Calu3 (cell line): ENCODE measurements around the gene PLEKHJ1. TPM values are rescaled to one million over a fixed set of nuclear protein-coding genes. Genes with fewer than 3 reads are reported as not detected.

Experiments used
- BruUV-seq: library from RNA; stranded (reverse); fragments of 400-500 nt; replicated peaks from 2 replicates; lab custom pipeline; 2021; lab: Mats Ljungman, UMichigan
- CTCF ChIA-PET: fragments of 300-600 bp; sonication (Branson Sonifier 250); formaldehyde crosslinking; loops from one replicate; lab custom pipeline; 2022; ENCODE audit warnings: antibody characterized with exemption; lab: Charles Lee
- DNase-seq: peaks from one replicate; pipeline ENCODE4 v3.0.0; 2022
- H3K27ac Mint-ChIP-seq: one replicate; pipeline ENCODE4 v1.8.0; 2022; ENCODE audit warnings: mixed read lengths; ENCODE audit not compliant: unreplicated experiment
- H3K27me3 Mint-ChIP-seq: one replicate; pipeline ENCODE4 v1.8.0; 2022; ENCODE audit warnings: mixed read lengths; ENCODE audit not compliant: unreplicated experiment
- H3K36me3 Mint-ChIP-seq: one replicate; pipeline ENCODE4 v1.8.0; 2022; ENCODE audit warnings: mild to moderate bottlenecking, moderate library complexity, mixed read lengths; ENCODE audit not compliant: insufficient read depth, unreplicated experiment
- H3K4me1 Mint-ChIP-seq: one replicate; pipeline ENCODE4 v1.8.0; 2022; ENCODE audit warnings: mild to moderate bottlenecking, low read depth, mixed read lengths; ENCODE audit not compliant: unreplicated experiment
- H3K4me3 Mint-ChIP-seq: one replicate; pipeline ENCODE4 v1.8.0; 2022; ENCODE audit warnings: mild to moderate bottlenecking, low read depth, moderate library complexity, mixed read lengths; ENCODE audit not compliant: unreplicated experiment
- H3K9me3 Mint-ChIP-seq: one replicate; pipeline ENCODE4 v1.8.0; 2022; ENCODE audit warnings: low read depth, mixed read lengths; ENCODE audit not compliant: unreplicated experiment
- intact Hi-C: fragments of 100-400 bp; cut with micrococcal nuclease; formaldehyde crosslinking; loops from one replicate; pipeline ENCODE4 v1.10.0; 2022; ENCODE audit not compliant: unreplicated experiment
- microRNA-seq: library from miRNA; unstranded; fragments of <30 nt; microRNA quantifications from one replicate; pipeline ENCODE4 v1.2.0, GENCODE V29; 2022
- total RNA-seq: library from RNA; stranded (reverse); gene quantifications from 2 replicates; pipeline ENCODE4 v1.2.3, GENCODE V29; 2022
- TF ChIP-seq, protein P1 (sequence below): fragments of 200-600 bp; IDR thresholded peaks from one replicate; pipeline ENCODE4 v1.8.0; 2022; ENCODE audit warnings: antibody characterized with exemption; ENCODE audit not compliant: unreplicated experiment

PLEKHJ1 gene
- total RNA-seq, 1 experiment from 2014 or later, result 38.7 TPM

DNA sequence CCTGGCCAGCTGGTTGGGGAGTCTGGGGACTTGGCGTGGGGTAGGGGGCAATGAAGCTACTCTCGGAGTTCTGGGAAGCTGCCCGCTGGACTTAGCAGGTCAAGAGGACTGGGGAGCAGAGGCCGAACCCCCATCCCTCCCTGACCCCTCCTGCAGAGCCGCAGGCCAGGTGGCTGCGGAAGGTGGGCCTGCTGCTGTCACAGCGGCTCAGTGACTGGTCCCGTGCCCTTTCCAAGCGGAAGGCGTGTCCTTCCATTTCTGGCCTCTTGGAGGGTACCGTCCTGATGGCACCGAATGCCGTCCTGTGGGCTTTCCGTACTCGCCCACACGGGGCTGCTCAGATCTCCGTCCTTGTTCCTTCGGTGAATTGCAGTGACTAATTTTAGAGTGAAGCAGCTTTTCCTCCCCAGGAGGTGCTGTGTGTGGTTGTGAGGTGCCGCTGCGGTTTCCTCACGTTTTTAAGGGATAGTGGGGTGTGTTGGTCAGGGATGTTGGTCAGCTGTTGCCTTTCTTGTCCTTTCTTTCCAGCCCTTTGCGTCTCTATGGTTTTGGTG lies 51.6 kb downstream of the PLEKHJ1 start:
- Mint-ChIP-seq H3K36me3 (peaks cover 51% of the 10 kb centered on the region), H3K27ac (no peak overlapping the region), H3K9me3 (no peaks in the 10 kb centered on the region), H3K4me3 (no peak overlapping the region), H3K27me3 (no peaks in the 10 kb centered on the region), H3K4me1 (no peaks in the 10 kb centered on the region)
- TF ChIP-seq, protein P1, sequence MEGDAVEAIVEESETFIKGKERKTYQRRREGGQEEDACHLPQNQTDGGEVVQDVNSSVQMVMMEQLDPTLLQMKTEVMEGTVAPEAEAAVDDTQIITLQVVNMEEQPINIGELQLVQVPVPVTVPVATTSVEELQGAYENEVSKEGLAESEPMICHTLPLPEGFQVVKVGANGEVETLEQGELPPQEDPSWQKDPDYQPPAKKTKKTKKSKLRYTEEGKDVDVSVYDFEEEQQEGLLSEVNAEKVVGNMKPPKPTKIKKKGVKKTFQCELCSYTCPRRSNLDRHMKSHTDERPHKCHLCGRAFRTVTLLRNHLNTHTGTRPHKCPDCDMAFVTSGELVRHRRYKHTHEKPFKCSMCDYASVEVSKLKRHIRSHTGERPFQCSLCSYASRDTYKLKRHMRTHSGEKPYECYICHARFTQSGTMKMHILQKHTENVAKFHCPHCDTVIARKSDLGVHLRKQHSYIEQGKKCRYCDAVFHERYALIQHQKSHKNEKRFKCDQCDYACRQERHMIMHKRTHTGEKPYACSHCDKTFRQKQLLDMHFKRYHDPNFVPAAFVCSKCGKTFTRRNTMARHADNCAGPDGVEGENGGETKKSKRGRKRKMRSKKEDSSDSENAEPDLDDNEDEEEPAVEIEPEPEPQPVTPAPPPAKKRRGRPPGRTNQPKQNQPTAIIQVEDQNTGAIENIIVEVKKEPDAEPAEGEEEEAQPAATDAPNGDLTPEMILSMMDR, result no peak
- BruUV-seq, result no TSS peak
- CTCF ChIA-PET, result interaction anchor here (1.6 kb wide), 1 partner anchor 28 kb away, joined by 5 read pairs; no protein-coding TSS in a partner anchor
- DNase-seq, result no peak
- intact Hi-C loops, result no loop called here

Small RNAs within 50 kb of the gene (microRNA-seq; reads per million reads assigned to microRNA genes)
- gene MIR1227 (33.8 reads per million, percentile 52 among the genes with 10 or more reads in this experiment), gene MIR4321 (not detected)

Other genes starting within 250 kb of the PLEKHJ1 start
- gene BTBD2, start 220.6 kb downstream of the PLEKHJ1 start, total RNA-seq, result 65.3 and 72.3 TPM in 2 replicates
- gene MKNK2, start 185.1 kb downstream of the PLEKHJ1 start, total RNA-seq, result 96.0 and 99.7 TPM in 2 replicates
- gene MOB3A, start 140.0 kb downstream of the PLEKHJ1 start, total RNA-seq, result 13.7 and 15.8 TPM in 2 replicates
- 2.7 and 2.8 TPM in 2 replicates for gene IZUMO4, start 139.4 kb downstream of the PLEKHJ1 start, total RNA-seq
- 107 and 108 TPM in 2 replicates for gene AP3D1, start 84.8 kb downstream of the PLEKHJ1 start, total RNA-seq
- 39.3 and 42.9 TPM in 2 replicates for gene DOT1L, start 72.4 kb downstream of the PLEKHJ1 start, total RNA-seq
- 83.0 and 83.6 TPM in 2 replicates for gene SF3A2, start 495 bp upstream of the PLEKHJ1 start, total RNA-seq
- 3.7 and 5.0 TPM in 2 replicates for gene AMH, start 13.0 kb upstream of the PLEKHJ1 start, total RNA-seq
- 0.73 TPM in 1 of 2 replicates, not detected in the other for gene JSRP1, start 20.1 kb upstream of the PLEKHJ1 start, total RNA-seq
- not detected in 2 replicates for gene PEAK3, start 45.8 kb upstream of the PLEKHJ1 start, total RNA-seq
- gene LINGO3, start 71.8 kb upstream of the PLEKHJ1 start, total RNA-seq, result not detected in 2 replicates
- gene LSM7, start 92.3 kb upstream of the PLEKHJ1 start, total RNA-seq, result 71.5 and 93.0 TPM in 2 replicates
- 56.0 and 59.3 TPM in 2 replicates for gene SPPL2B, start 92.4 kb upstream of the PLEKHJ1 start, total RNA-seq
- not detected in 2 replicates for gene TMPRSS9, start 123.9 kb upstream of the PLEKHJ1 start, total RNA-seq
- 75.8 and 81.8 TPM in 2 replicates for gene TIMM13, start 191.3 kb upstream of the PLEKHJ1 start, total RNA-seq
- gene LMNB2, start 220.6 kb upstream of the PLEKHJ1 start, total RNA-seq, result 88.0 and 109 TPM in 2 replicates
- gene GADD45B, start 239.8 kb upstream of the PLEKHJ1 start, total RNA-seq, result 26.3 and 36.5 TPM in 2 replicates